Endodermal cell (in vitro differentiated cells): ENCODE results near the gene AKAP13. TPM values are rescaled to one million over a fixed set of nuclear protein-coding genes. Genes with fewer than 3 reads are reported as not detected.

Experiments
- DNase-seq: peaks from one replicate; pipeline ENCODE4 v3.0.0-alpha.2; 2017
- H3K27ac ChIP-seq: 2 replicates; pipeline ENCODE4 v1.5.1; 2013; ENCODE audit warnings: mild to moderate bottlenecking, low read depth, low read length, moderate library complexity
- H3K27me3 ChIP-seq: 2 replicates; pipeline ENCODE4 v1.6.1; 2013; ENCODE audit warnings: mild to moderate bottlenecking, low read length, moderate library complexity; ENCODE audit not compliant: insufficient read depth, control insufficient read depth, poor library complexity, severe bottlenecking
- H3K36me3 ChIP-seq: 2 replicates; pipeline ENCODE4 v1.7.0; 2013; ENCODE audit warnings: mild to moderate bottlenecking, low read length, moderate library complexity; ENCODE audit not compliant: control insufficient read depth, insufficient read depth
- H3K4me1 ChIP-seq: one replicate; pipeline ENCODE4 v1.7.0; 2013; ENCODE audit warnings: low read length; ENCODE audit not compliant: control insufficient read depth, insufficient read depth
- H3K4me3 ChIP-seq: 2 replicates; pipeline ENCODE4 v1.5.1; 2013; ENCODE audit warnings: mild to moderate bottlenecking, low read length, moderate library complexity
- H3K9ac ChIP-seq: 2 replicates; pipeline ENCODE4 v1.6.1; 2013; ENCODE audit warnings: mild to moderate bottlenecking, low read length, moderate library complexity; ENCODE audit not compliant: poor library complexity, severe bottlenecking; ENCODE audit errors: extremely low read depth
- H3K9me3 ChIP-seq: 2 replicates; pipeline ENCODE4 v1.6.1; 2013; ENCODE audit warnings: mild to moderate bottlenecking, low read length, moderate library complexity; ENCODE audit not compliant: control insufficient read depth
- H3K27ac Mint-ChIP-seq: 2 replicates; pipeline ENCODE4 v1.8.0; 2020; ENCODE audit warnings: mixed read lengths
- H3K27me3 Mint-ChIP-seq: 2 replicates; pipeline ENCODE4 v1.8.0; 2021; ENCODE audit warnings: mild to moderate bottlenecking, mixed read lengths; ENCODE audit not compliant: insufficient read depth
- H3K36me3 Mint-ChIP-seq: 2 replicates; pipeline ENCODE4 v1.8.0; 2020; ENCODE audit warnings: low read depth, mixed read lengths
- H3K4me1 Mint-ChIP-seq: 2 replicates; pipeline ENCODE4 v1.8.0; 2020; ENCODE audit warnings: mixed read lengths
- H3K4me3 Mint-ChIP-seq: 2 replicates; pipeline ENCODE4 v1.8.0; 2020; ENCODE audit warnings: mild to moderate bottlenecking, moderate library complexity, mixed read lengths
- H3K9me3 Mint-ChIP-seq: 2 replicates; pipeline ENCODE4 v1.8.0; 2020; ENCODE audit warnings: mild to moderate bottlenecking, mixed read lengths
- CTCF ChIP-seq: fragments of 200-600 bp; sonication (generic); conservative IDR thresholded peaks from 2 replicates; pipeline ENCODE4 v1.5.0; 2021; ENCODE audit warnings: antibody characterized with exemption, mild to moderate bottlenecking
- WGBS, 2 experiments: methylation state at CpG; one replicate each; pipeline versions ENCODE4 v1.1.5 to v1.1.7; 2013; ENCODE audit warnings: missing lambda C conversion rate in 2 of 2, mixed read lengths in 1 of 2; ENCODE audit not compliant: insufficient coverage in 1 of 2, insufficient read length in 1 of 2; 5-methylcytosine and 5-hydroxymethylcytosine counted together
- total RNA-seq, 2 donors: library from RNA; stranded (reverse); fragmentation: NEBNext Ultra II Directional in 1 of 2; extraction: Animal tissue kit (Norgen Biotek cat#: 25700) in 1 of 2; gene quantifications; 2 replicates in 1 of 2; 3 replicates in 1 of 2; pipeline ENCODE4 v1.2.1, GENCODE V29; 2021

The AKAP13 gene
- total RNA-seq, 2 donors from 2014 or later, result 115 to 131 TPM

GRCh38 chr15:85501574-85501973, 121.2 kb downstream of the AKAP13 start:
- DNase-seq, result no peak
- Histone ChIP-seq H3K27me3 (no peaks in the 10 kb centered on the region), H3K27ac (no peak overlapping the region), H3K36me3 (no peaks in the 10 kb centered on the region), H3K9me3 (no peaks in the 10 kb centered on the region), H3K4me3 (no peak overlapping the region), H3K4me1 (peaks cover 29% of the 10 kb centered on the region), H3K9ac (no peak overlapping the region)
- H3K36me3 Mint-ChIP-seq, result no peaks in the 10 kb centered on the region
- H3K9me3 Mint-ChIP-seq, result no peaks in the 10 kb centered on the region
- H3K27ac Mint-ChIP-seq, result peak overlapping the region; percentile 62
- TF ChIP-seq CTCF, result no peak
- no peak overlapping the region for H3K4me3 Mint-ChIP-seq
- peaks cover 72% of the 10 kb centered on the region for H3K4me1 Mint-ChIP-seq
- no peaks in the 10 kb centered on the region for H3K27me3 Mint-ChIP-seq
- WGBS, 2 experiments, result 95 to 100% methylated on average over 2 of the region's 2 CpGs

GRCh38 chr15:85503151-85503799, 122.9 kb downstream of the AKAP13 start:
- Mint-ChIP-seq H3K4me1 (peaks cover 59% of the 10 kb centered on the region), H3K27me3 (no peaks in the 10 kb centered on the region), H3K27ac (peak overlapping the region; percentile 81), H3K4me3 (no peak overlapping the region), H3K36me3 (no peaks in the 10 kb centered on the region), H3K9me3 (no peaks in the 10 kb centered on the region)
- H3K9ac ChIP-seq, result no peak overlapping the region
- H3K36me3 ChIP-seq, result peaks cover 8% of the 10 kb centered on the region
- H3K27ac ChIP-seq, result peak overlapping the region; percentile 55
- H3K27me3 ChIP-seq, result no peaks in the 10 kb centered on the region
- peak overlapping the region; percentile 1 for H3K4me3 ChIP-seq
- TF ChIP-seq CTCF, result no peak
- no peaks in the 10 kb centered on the region for H3K9me3 ChIP-seq
- WGBS, 2 experiments, result 70 to 76% methylated on average over 4 of the region's 4 CpGs
- DNase-seq, result no peak
- H3K4me1 ChIP-seq, result peaks cover 26% of the 10 kb centered on the region

DNA sequence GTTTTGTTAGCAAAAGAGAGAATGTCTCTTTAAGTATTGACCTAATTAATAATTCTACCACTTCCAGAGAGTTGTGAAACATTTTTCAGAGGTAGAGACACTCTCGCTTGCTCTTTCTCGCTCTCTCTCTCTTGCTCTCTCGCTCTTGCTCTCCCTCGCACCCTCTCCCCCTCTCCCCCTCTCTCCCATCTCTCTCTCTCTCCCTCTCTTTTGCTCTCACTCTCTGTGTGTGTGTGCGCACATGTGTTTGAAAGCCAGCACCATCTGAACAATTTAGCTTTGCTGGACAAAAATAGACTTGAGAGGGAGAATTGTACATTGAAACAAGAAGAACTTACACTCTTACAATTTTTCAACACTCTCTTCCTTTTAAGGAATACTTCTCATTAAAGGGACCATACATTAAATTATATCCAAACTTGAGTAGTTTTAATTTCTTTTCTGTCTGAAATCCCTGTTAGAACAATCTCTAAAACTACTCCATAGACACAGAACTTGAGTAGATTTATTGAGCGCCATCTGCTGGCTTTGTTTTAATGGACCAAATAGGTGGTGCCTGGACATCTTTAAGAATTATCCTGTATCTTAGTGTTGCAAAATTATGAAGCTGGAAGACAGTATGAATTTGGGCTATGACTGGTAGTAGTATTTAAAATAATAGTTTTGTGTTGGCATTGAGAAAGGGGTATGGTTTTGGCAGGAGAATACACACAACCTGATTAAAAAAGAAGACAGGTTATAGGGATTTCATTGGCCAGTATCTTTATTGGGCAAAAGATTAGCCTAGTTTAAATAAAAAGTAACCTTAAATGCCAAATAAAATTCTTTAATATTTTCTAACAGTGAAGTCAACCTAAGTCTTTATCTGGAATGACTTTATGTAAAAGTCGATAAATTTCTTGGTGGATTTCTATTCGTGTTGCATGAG, 124.6 kb downstream of the AKAP13 start:
- WGBS, 2 experiments, result 87 to 95% methylated on average over 5 to 8 of the region's 8 CpGs
- H3K27ac Mint-ChIP-seq, result no peak overlapping the region

More for the DNA sequence above, 124.6 kb downstream of the AKAP13 start:
- Histone ChIP-seq H3K4me3 (no peak overlapping the region), H3K9ac (no peak overlapping the region), H3K27ac (peak overlapping the region; percentile 28), H3K9me3 (no peaks in the 10 kb centered on the region), H3K36me3 (peaks cover 8% of the 10 kb centered on the region), H3K4me1 (peaks cover 27% of the 10 kb centered on the region), H3K27me3 (no peaks in the 10 kb centered on the region)
- no peaks in the 10 kb centered on the region for H3K9me3 Mint-ChIP-seq
- no peak overlapping the region for H3K4me3 Mint-ChIP-seq
- H3K4me1 Mint-ChIP-seq, result peaks cover 46% of the 10 kb centered on the region
- no peaks in the 10 kb centered on the region for H3K27me3 Mint-ChIP-seq
- DNase-seq, result peak; percentile 58
- peak; percentile 78 for TF ChIP-seq CTCF
- H3K36me3 Mint-ChIP-seq, result no peaks in the 10 kb centered on the region
